ENCODE data around the gene RIN3.

- TF ChIP-seq CTCF (IDR thresholded peaks at IDR 0.05) (no peak), POLR2A (IDR thresholded peaks at IDR 0.05) (no peak)
These were observed 31.6 kb upstream of the RIN3 start for GRCh38 chr14:92481811-92482555.

Measured in Peyer's patch (tissue), 4 donors.